H7 (cell line): ENCODE measurements around the gene ST6GAL1. TPM values are rescaled to one million over a fixed set of nuclear protein-coding genes. Genes with fewer than 3 reads are reported as not detected.
A peak's percentile ranks its signal among the peaks of the same experiment; 100 is the strongest.
"Not testable (repeated sequence)": the region's sequence is repeated elsewhere in the genome, so short reads cannot be mapped to it uniquely, and the experiment has no call there.

ENCODE experiments used
- DNase-seq: peaks from one replicate; pipeline ENCODE4 v3.0.0; 2012
- H3K27me3 ChIP-seq: 2 replicates; pipeline ENCODE4 v1.6.0; 2011; ENCODE audit warnings: mild to moderate bottlenecking, low read length; ENCODE audit not compliant: control insufficient read depth, insufficient read depth
- H3K36me3 ChIP-seq: replicated peaks from 2 replicates; pipeline ENCODE4 v1.5.1; 2011; ENCODE audit warnings: low read length; ENCODE audit not compliant: control insufficient read depth, insufficient read depth
- H3K4me3 ChIP-seq: 2 replicates; pipeline ENCODE4 v1.5.1; 2011; ENCODE audit warnings: low read depth, mild to moderate bottlenecking, control low read depth, low read length, moderate library complexity; ENCODE audit not compliant: insufficient read depth
- total RNA-seq: library from RNA; depleted of rRNA; stranded (reverse); fragments of >200 nt; shearing (Covaris generic); gene quantifications from 2 replicates; pipeline ENCODE4 v1.2.3, GENCODE V29; 2014

Gene ST6GAL1
- total RNA-seq, 1 experiment from 2014 or later, result 53.5 TPM

- H3K4me3 ChIP-seq, result no peak overlapping the region
- no peaks in the 10 kb centered on the region for H3K36me3 ChIP-seq
- no peaks in the 10 kb centered on the region for H3K27me3 ChIP-seq
- DNase-seq, result no peak
Observed at GRCh38 chr3:186901135-186901734, 29.1 kb upstream of the ST6GAL1 start.

- Histone ChIP-seq H3K4me3 (no peak overlapping the region), H3K27me3 (no peaks in the 10 kb centered on the region), H3K36me3 (no peaks in the 10 kb centered on the region)
- DNase-seq, result no peak
Observed at GRCh38 chr3:186902154-186902553, 28.2 kb upstream of the ST6GAL1 start.

- DNase-seq, result no peak
- Histone ChIP-seq H3K4me3 (no peak overlapping the region), H3K36me3 (no peaks in the 10 kb centered on the region), H3K27me3 (no peaks in the 10 kb centered on the region)
Observed at GRCh38 chr3:186902713-186903112, 27.6 kb upstream of the ST6GAL1 start.

GRCh38 chr3:186903676-186904075, 26.6 kb upstream of the ST6GAL1 start:
- not testable (repeated sequence) for H3K36me3 ChIP-seq, DNase-seq, H3K27me3 ChIP-seq, H3K4me3 ChIP-seq

- DNase-seq, H3K4me3 ChIP-seq, H3K36me3 ChIP-seq, H3K27me3 ChIP-seq: not testable (repeated sequence)
Observed at GRCh38 chr3:186907075-186907474, 23.3 kb upstream of the ST6GAL1 start.

GRCh38 chr3:186909078-186909853, 21.1 kb upstream of the ST6GAL1 start:
- H3K36me3 ChIP-seq, result no peaks in the 10 kb centered on the region
- DNase-seq, result no peak

GRCh38 chr3:186915806-186916796, 14.2 kb upstream of the ST6GAL1 start:
- Histone ChIP-seq H3K36me3 (no peaks in the 10 kb centered on the region), H3K4me3 (no peak overlapping the region), H3K27me3 (no peaks in the 10 kb centered on the region)
- peak; percentile 14 for DNase-seq

More at GRCh38 chr3:186909078-186909853, 21.1 kb upstream of the ST6GAL1 start:
- H3K27me3 ChIP-seq, result no peaks in the 10 kb centered on the region
- no peak overlapping the region for H3K4me3 ChIP-seq

- DNase-seq, result peak; percentile 8
- H3K36me3 ChIP-seq, result no peaks in the 10 kb centered on the region
- H3K4me3 ChIP-seq, result no peak overlapping the region
- H3K27me3 ChIP-seq, result no peaks in the 10 kb centered on the region
Observed at GRCh38 chr3:186917512-186918312, 12.6 kb upstream of the ST6GAL1 start.

- no peak overlapping the region for H3K4me3 ChIP-seq
- H3K36me3 ChIP-seq, result no peaks in the 10 kb centered on the region
- no peak for DNase-seq
- no peaks in the 10 kb centered on the region for H3K27me3 ChIP-seq
Observed at GRCh38 chr3:186920301-186920700, 10.0 kb upstream of the ST6GAL1 start.

- no peaks in the 10 kb centered on the region for H3K36me3 ChIP-seq
- H3K4me3 ChIP-seq, result no peak overlapping the region
- DNase-seq, result no peak
- no peaks in the 10 kb centered on the region for H3K27me3 ChIP-seq
Observed at GRCh38 chr3:186920796-186921195, 9.5 kb upstream of the ST6GAL1 start.

- no peaks in the 10 kb centered on the region for H3K36me3 ChIP-seq
- peak; percentile 7 for DNase-seq
- no peaks in the 10 kb centered on the region for H3K27me3 ChIP-seq
- H3K4me3 ChIP-seq, result no peak overlapping the region
Observed at GRCh38 chr3:186921578-186921977, 8.7 kb upstream of the ST6GAL1 start.

- DNase-seq, result peak; percentile 10
- Histone ChIP-seq H3K27me3 (no peaks in the 10 kb centered on the region), H3K36me3 (no peaks in the 10 kb centered on the region), H3K4me3 (no peak overlapping the region)
Observed at GRCh38 chr3:186922224-186922623, 8.1 kb upstream of the ST6GAL1 start.

- Histone ChIP-seq H3K4me3 (no peak overlapping the region), H3K36me3 (no peaks in the 10 kb centered on the region), H3K27me3 (no peaks in the 10 kb centered on the region)
- DNase-seq, result no peak
Observed at GRCh38 chr3:186922790-186923189, 7.5 kb upstream of the ST6GAL1 start.

GRCh38 chr3:186923241-186923640, 7.1 kb upstream of the ST6GAL1 start:
- no peak overlapping the region for H3K4me3 ChIP-seq
- no peaks in the 10 kb centered on the region for H3K27me3 ChIP-seq
- DNase-seq, result no peak
- H3K36me3 ChIP-seq, result no peaks in the 10 kb centered on the region
